B cell (primary cell): ENCODE results near the gene FAIM2. TPM values are rescaled to one million over a fixed set of nuclear protein-coding genes. Genes with fewer than 3 reads are reported as not detected.

Experiments used
- ATAC-seq: fragments of 200-7000 bp; cut with Tn5 transposase; one replicate; pipeline ENCODE4 v1.10.0; 2021; ENCODE audit warnings: low read depth, mild to moderate bottlenecking, moderate number of reproducible peaks, moderate library complexity
- CTCF ChIA-PET: fragments of 350-600 bp; sonication (Branson Sonifier 250); formaldehyde crosslinking; loops from one replicate; lab custom pipeline; 2021; ENCODE audit warnings: antibody characterized with exemption, inconsistent platforms; lab: Charles Lee
- POLR2A ChIA-PET: fragments of 350-600 bp; sonication (Branson Sonifier 250); formaldehyde crosslinking; loops from one replicate; lab custom pipeline; 2021; ENCODE audit warnings: antibody characterized with exemption; lab: Charles Lee
- DNase-seq: peaks from one replicate; pipeline ENCODE4 v3.0.0; 2013
- H2AFZ ChIP-seq: 2 replicates; pipeline ENCODE4 v1.6.1; 2012; ENCODE audit warnings: mild to moderate bottlenecking, low read depth, low read length; ENCODE audit not compliant: insufficient read depth, poor library complexity, severe bottlenecking
- H3K27ac ChIP-seq, 2 donors: 1 replicate in 1 of 2; 2 replicates in 1 of 2; pipeline ENCODE4 v1.5.1; 2012 to 2013; ENCODE audit warnings: low read length in 2 of 2, mild to moderate bottlenecking in 2 of 2, moderate library complexity in 1 of 2
- H3K27me3 ChIP-seq, 4 experiments: fragments of 200-600 bp in 1 of 4; sonication (generic) in 1 of 4; replicated peaks in 1 of 4; 1 replicate in 2 of 4; 2 replicates in 2 of 4; pipeline versions ENCODE4 v1.6.1 to v1.7.0; 2013 to 2016; ENCODE audit warnings: low read length in 3 of 4, mild to moderate bottlenecking in 2 of 4, mixed read lengths in 1 of 4, moderate library complexity in 1 of 4; ENCODE audit not compliant: insufficient read depth in 4 of 4, control insufficient read depth in 3 of 4; ENCODE audit errors: control extremely low read depth in 1 of 4
- H3K36me3 ChIP-seq, 2 experiments: replicated peaks in 1 of 2; 1 replicate in 1 of 2; 2 replicates in 1 of 2; pipeline versions ENCODE4 v1.6.1 to v1.7.1; 2013; ENCODE audit warnings: low read length in 1 of 2; ENCODE audit not compliant: insufficient read depth in 2 of 2, control insufficient read depth in 1 of 2; ENCODE audit errors: control extremely low read depth in 1 of 2, extremely low read depth in 1 of 2
- H3K4me1 ChIP-seq, 2 donors: fragments of 200-600 bp in 1 of 2; sonication (generic) in 1 of 2; 1 replicate in 1 of 2; 2 replicates in 1 of 2; pipeline versions ENCODE4 v1.5.1 to v1.6.1; 2013 to 2017; ENCODE audit warnings: low read length in 2 of 2; ENCODE audit not compliant: control insufficient read depth in 2 of 2, insufficient read depth in 2 of 2
- H3K4me2 ChIP-seq: replicated peaks from 2 replicates; pipeline ENCODE3; 2012; ENCODE audit warnings: mild to moderate bottlenecking, low read depth, low read length; ENCODE audit not compliant: poor library complexity, severe bottlenecking
- H3K4me3 ChIP-seq, 5 experiments: fragments of 200-600 bp in 1 of 5; sonication (generic) in 1 of 5; 1 replicate in 3 of 5; 2 replicates in 2 of 5; pipeline versions ENCODE4 v1.5.1 to v1.7.0; 2011 to 2016; ENCODE audit warnings: low read length in 4 of 5, mild to moderate bottlenecking in 4 of 5, low read depth in 2 of 5, control low read depth in 1 of 5, moderate library complexity in 1 of 5; ENCODE audit not compliant: insufficient read depth in 1 of 5; ENCODE audit errors: control extremely low read depth in 1 of 5, extremely low read depth in 1 of 5
- H3K79me2 ChIP-seq: fragments of 200-600 bp; sonication (generic); one replicate; pipeline ENCODE4 v1.6.0; 2016; ENCODE audit warnings: low read length; ENCODE audit not compliant: control insufficient read depth, insufficient read depth
- H3K9ac ChIP-seq: fragments of 200-600 bp; sonication (generic); 2 replicates; pipeline ENCODE4 v1.6.1; 2017; ENCODE audit warnings: mild to moderate bottlenecking, low read length, moderate library complexity
- H3K9me3 ChIP-seq, 3 donors: one replicate each; pipeline versions ENCODE4 v1.6.1 to v1.7.1; 2013; ENCODE audit warnings: low read length in 2 of 3; ENCODE audit not compliant: control insufficient read depth in 2 of 3, insufficient read depth in 1 of 3; ENCODE audit errors: control extremely low read depth in 1 of 3
- H4K20me1 ChIP-seq: 2 replicates; pipeline ENCODE4 v1.6.0; 2012; ENCODE audit warnings: mild to moderate bottlenecking, low read length; ENCODE audit not compliant: insufficient read depth, control insufficient read depth, poor library complexity, severe bottlenecking
- H3K27ac Mint-ChIP-seq: one replicate; pipeline ENCODE4 v1.8.0; 2021; ENCODE audit warnings: mixed read lengths
- H3K27me3 Mint-ChIP-seq: one replicate; pipeline ENCODE4 v1.8.0; 2021; ENCODE audit warnings: mixed read lengths
- H3K4me1 Mint-ChIP-seq: one replicate; pipeline ENCODE4 v1.8.0; 2021; ENCODE audit warnings: mixed read lengths
- H3K4me3 Mint-ChIP-seq: one replicate; pipeline ENCODE4 v1.8.0; 2021; ENCODE audit warnings: mixed read lengths
- H3K9me3 Mint-ChIP-seq: one replicate; pipeline ENCODE4 v1.8.0; 2022; ENCODE audit warnings: mixed read lengths; ENCODE audit not compliant: insufficient read depth
- EZH2 ChIP-seq: IDR thresholded peaks from 2 replicates; pipeline ENCODE4 v1.6.1; 2012; ENCODE audit warnings: borderline replicate concordance, low read depth, mild to moderate bottlenecking, moderate library complexity, low read length; ENCODE audit not compliant: insufficient read depth, poor library complexity, severe bottlenecking
- WGBS: methylation state at CpG from one replicate; pipeline ENCODE4 v1.1.5; 2013; ENCODE audit warnings: missing lambda C conversion rate; ENCODE audit not compliant: insufficient coverage; 5-methylcytosine and 5-hydroxymethylcytosine counted together
- intact Hi-C: fragments of 100-400 bp; cut with micrococcal nuclease; formaldehyde crosslinking; loops from one replicate; pipeline ENCODE4 v1.10.0; 2022
- polyA plus RNA-seq: library from polyadenylated mRNA; depleted of rRNA; stranded (reverse); fragments of >200 nt; gene quantifications from 2 replicates; pipeline ENCODE4 v1.2.3, GENCODE V29; 2012
- total RNA-seq, 2 donors: library from RNA; stranded (reverse); fragments of 120-200 nt in 1 of 2; gene quantifications; 1 replicate in 1 of 2; 2 replicates in 1 of 2; pipeline versions ENCODE4 v1.2.3 to v1.2.4, GENCODE V29; 2013 to 2022
- TF ChIP-seq, protein P1 (sequence below): fragments of 200-600 bp; IDR thresholded peaks from one replicate; pipeline ENCODE4 v1.8.0; 2022; ENCODE audit warnings: antibody characterized with exemption, mild to moderate bottlenecking

FAIM2 gene
- total and polyA plus RNA-seq, 2 donors (not counting 1 experiment from before 2014, with no cell fraction given), result not detected

DNA sequence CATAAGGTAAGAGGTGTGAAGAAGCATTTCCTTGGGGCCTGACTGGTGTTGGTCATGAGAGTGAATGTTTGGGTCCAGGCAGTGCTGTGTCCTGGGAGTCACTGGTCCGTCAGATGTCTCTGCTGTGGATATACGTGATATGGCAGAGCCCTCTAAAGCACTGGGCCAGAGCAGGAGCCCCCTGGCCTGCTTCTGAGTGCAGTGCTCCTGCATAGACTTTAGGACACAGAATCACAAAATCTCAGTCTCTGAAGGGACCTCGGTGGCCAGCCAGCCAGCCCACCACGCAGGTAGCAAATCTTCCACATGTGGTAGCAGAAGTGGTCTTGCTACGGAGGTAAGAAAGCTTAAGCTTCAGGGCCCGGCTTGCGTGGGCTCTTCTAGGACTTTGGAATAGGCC lies 28.3 kb upstream of the FAIM2 start:
- no peaks in the 10 kb centered on the region for H3K9me3 ChIP-seq
- ChIA-PET CTCF (interaction anchor here (1.0 to 2.7 kb wide), 2 partner anchors 13 to 14 kb away, joined by 3 to 10 read pairs; no protein-coding TSS in a partner anchor), POLR2A (no interaction called here)
- intact Hi-C loops, result no loop called here
- no peaks in the 10 kb centered on the region for H3K27me3 ChIP-seq
- H2AFZ ChIP-seq, result no peak overlapping the region
- H3K9me3 Mint-ChIP-seq, result no peaks in the 10 kb centered on the region
- ATAC-seq, result no peak
- H3K79me2 ChIP-seq, result no peaks in the 10 kb centered on the region
- TF ChIP-seq, protein P1, sequence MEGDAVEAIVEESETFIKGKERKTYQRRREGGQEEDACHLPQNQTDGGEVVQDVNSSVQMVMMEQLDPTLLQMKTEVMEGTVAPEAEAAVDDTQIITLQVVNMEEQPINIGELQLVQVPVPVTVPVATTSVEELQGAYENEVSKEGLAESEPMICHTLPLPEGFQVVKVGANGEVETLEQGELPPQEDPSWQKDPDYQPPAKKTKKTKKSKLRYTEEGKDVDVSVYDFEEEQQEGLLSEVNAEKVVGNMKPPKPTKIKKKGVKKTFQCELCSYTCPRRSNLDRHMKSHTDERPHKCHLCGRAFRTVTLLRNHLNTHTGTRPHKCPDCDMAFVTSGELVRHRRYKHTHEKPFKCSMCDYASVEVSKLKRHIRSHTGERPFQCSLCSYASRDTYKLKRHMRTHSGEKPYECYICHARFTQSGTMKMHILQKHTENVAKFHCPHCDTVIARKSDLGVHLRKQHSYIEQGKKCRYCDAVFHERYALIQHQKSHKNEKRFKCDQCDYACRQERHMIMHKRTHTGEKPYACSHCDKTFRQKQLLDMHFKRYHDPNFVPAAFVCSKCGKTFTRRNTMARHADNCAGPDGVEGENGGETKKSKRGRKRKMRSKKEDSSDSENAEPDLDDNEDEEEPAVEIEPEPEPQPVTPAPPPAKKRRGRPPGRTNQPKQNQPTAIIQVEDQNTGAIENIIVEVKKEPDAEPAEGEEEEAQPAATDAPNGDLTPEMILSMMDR, result no peak
- TF ChIP-seq EZH2, result no peak
- no peak overlapping the region for H3K4me2 ChIP-seq
- H3K27ac Mint-ChIP-seq, result no peak overlapping the region
- no peaks in the 10 kb centered on the region for H4K20me1 ChIP-seq
- H3K4me3 ChIP-seq, result no peak overlapping the region
- peaks cover 19% of the 10 kb centered on the region for H3K27me3 Mint-ChIP-seq
- no peak for DNase-seq
- no peak overlapping the region for H3K4me3 Mint-ChIP-seq
- H3K36me3 ChIP-seq, result no peaks in the 10 kb centered on the region
- H3K27ac ChIP-seq, result no peak overlapping the region
- H3K9ac ChIP-seq, result no peak overlapping the region
- no peaks in the 10 kb centered on the region for H3K4me1 ChIP-seq
- WGBS, result 66% methylated on average over 4 of the region's 7 CpGs
- no peaks in the 10 kb centered on the region for H3K4me1 Mint-ChIP-seq

DNA sequence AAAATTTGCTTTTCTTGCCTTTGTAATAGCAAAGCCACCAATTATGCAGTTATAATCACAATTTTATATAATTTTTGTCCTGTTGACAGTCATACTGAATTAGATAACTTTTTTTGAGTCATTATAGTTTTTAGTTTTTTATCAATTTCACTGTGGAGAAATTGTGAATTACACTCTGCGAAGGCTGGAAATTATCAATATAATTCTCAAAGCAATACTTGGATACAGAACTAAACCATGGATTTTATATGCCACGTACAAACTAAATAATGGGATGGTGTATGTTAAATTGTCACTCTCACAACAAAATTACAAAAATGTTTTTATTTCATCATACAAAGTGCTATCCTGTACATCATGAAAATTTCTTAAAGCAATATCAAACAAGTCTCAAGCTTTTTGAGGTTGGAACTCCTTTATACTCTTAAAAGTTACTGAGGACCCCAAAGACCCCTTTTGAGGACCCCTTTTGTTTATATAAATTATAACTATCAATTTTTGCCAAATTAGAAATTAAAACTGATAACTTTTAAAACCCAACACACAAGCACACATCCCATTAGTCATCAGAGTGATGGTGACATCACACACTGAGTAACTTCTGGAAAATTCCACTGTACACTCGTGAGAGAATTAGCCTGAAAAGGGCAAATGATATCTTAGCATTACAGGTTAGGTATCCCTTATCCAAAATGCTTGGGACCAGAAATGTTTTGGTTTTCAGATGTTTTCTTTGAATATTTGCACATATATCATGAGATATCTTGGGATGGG lies 27.0 kb upstream of the FAIM2 start:
- no peaks in the 10 kb centered on the region for H3K9me3 Mint-ChIP-seq
- no peak overlapping the region for H3K9ac ChIP-seq
- no peak overlapping the region for H2AFZ ChIP-seq
- H3K79me2 ChIP-seq, result no peaks in the 10 kb centered on the region
- H3K4me2 ChIP-seq, result no peak overlapping the region
- no peaks in the 10 kb centered on the region for H3K27me3 ChIP-seq
- no peak overlapping the region for H3K4me3 ChIP-seq
- CTCF ChIA-PET, result interaction anchor here (1.0 to 1.8 kb wide), 2 partner anchors 15 to 169 kb away, joined by 3 to 4 read pairs; no protein-coding TSS in a partner anchor
- H3K4me1 ChIP-seq, result no peaks in the 10 kb centered on the region
- no peak overlapping the region for H3K4me3 Mint-ChIP-seq
- DNase-seq (no peak), ATAC-seq (no peak)
- no peak overlapping the region for H3K27ac Mint-ChIP-seq
- no peaks in the 10 kb centered on the region for H3K4me1 Mint-ChIP-seq
- no peaks in the 10 kb centered on the region for H4K20me1 ChIP-seq
- no peaks in the 10 kb centered on the region for H3K36me3 ChIP-seq
- POLR2A ChIA-PET, result no interaction called here
- no CpG with 5 or more reads among the region's 3 CpGs for WGBS
- no peaks in the 10 kb centered on the region for H3K9me3 ChIP-seq
- TF ChIP-seq EZH2, result no peak
- TF ChIP-seq, protein P1, result no peak
- no peak overlapping the region for H3K27ac ChIP-seq
- peaks cover 17% of the 10 kb centered on the region for H3K27me3 Mint-ChIP-seq
- intact Hi-C loops, result no loop called here
